HT-29 (cell line): ENCODE measurements around the gene YARS1. TPM values are rescaled to one million over a fixed set of nuclear protein-coding genes. Genes with fewer than 3 reads are reported as not detected.

Experiments
- DNase-seq: peaks from one replicate; pipeline ENCODE4 v3.0.0-alpha.2; 2015; ENCODE audit warnings: low spot score
- total RNA-seq: library from RNA; depleted of rRNA; stranded (reverse); fragments of >200 nt; shearing (Covaris generic); gene quantifications from 2 replicates; pipeline ENCODE4 v1.2.3, GENCODE V29; 2014

The YARS1 gene
- total RNA-seq, 1 experiment from 2014 or later: 154 TPM

- no peak for DNase-seq
Measured at GRCh38 chr1:32765570-32766327, 51.4 kb downstream of the YARS1 start.

DNA sequence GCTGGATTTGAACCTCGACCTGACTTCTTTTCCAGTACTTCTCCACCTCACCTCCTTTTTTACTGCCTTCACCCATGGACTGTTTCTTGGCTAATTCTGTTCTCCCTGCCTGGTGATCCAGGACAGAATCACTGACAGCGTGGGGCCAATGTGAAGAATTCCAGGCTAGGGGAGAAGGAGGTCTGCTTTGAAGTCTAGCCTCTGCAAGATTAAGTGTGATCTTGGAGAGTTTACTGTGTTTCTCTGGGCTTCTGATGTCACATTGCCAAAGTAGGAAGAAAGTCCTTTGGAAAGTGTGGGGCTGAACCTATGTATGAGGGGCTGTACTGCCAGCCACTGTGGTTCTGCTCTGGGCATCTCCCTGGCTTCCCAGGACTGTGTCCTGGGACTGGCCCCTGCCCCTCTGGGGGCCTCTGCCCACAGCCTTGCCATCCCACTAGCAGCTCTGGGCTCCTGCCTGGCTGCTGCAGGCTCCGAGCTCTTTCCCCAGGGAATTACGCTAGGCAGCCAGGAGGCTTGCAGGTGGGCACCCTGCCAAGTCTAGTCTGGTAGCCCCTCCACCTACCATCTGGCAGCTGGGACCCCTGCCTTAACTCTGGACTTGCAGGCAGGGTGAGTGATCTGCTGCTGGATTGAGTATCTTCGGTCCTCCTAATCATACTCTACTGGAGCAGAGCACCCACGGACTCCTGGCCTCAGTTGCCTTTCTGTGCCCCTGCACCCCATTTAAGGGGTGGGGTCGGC lies 52.2 kb downstream of the YARS1 start:
- no peak for DNase-seq

GRCh38 chr1:32763221-32763620 lies 53.9 kb downstream of the YARS1 start:
- DNase-seq: no peak

DNA sequence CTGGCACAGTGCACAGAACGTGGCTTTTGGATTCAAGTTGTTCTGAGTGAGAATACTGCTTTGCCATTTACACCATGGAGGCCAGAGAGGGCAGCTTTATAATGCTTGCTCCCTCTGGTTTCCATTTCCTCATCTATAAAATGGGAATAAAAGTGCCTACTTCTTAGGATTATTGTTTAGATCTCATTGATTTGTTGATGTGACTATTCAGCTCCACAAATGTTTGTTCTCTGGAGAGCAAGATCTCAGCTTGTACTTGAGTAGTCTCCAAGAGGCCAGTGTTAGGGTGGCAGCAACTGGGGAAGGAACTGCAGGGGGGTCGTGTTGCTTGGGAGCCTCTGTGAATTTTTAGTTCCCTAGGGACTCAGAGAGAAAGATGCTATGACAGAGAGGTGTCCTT lies 55.2 kb downstream of the YARS1 start:
- no peak for DNase-seq

DNA sequence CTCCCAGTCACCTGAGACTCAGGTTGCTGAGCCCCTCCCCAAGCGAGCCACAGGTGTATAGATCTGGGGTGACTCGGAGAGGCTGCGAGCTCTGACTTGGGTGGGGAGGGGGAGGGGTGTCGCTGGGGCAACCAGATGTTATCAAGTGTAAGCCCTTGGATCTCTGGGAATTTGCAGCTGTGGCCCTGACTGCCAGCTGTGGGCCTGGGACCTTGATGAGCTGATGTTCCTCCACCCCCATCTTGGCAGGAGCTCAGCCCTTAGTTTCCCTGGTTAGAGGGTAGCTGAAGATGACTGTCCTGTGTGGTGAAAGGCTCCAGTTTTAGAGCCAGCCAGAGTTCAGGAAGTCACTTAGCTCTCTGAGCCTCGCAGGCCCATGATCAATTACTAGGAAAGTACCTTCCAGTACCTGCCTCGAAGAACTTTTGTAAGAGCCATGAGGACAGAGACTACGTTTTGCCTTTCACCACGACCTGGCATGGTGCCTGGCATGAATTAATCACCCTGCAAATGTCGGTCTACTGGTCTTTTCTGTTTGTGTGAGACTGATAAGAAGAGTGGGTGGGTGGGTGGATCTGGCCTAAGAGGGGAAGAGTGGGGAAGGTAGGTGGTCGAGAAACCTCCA lies 55.8 kb downstream of the YARS1 start:
- DNase-seq: peak; percentile 94

- peak; percentile 99 for DNase-seq
Measured at GRCh38 chr1:32759997-32760623, 57.0 kb downstream of the YARS1 start.

- peak; percentile 94 for DNase-seq
Measured at GRCh38 chr1:32759521-32759981, 57.6 kb downstream of the YARS1 start.

- DNase-seq: no peak
Measured at GRCh38 chr1:32758795-32759430, 58.2 kb downstream of the YARS1 start.

DNA sequence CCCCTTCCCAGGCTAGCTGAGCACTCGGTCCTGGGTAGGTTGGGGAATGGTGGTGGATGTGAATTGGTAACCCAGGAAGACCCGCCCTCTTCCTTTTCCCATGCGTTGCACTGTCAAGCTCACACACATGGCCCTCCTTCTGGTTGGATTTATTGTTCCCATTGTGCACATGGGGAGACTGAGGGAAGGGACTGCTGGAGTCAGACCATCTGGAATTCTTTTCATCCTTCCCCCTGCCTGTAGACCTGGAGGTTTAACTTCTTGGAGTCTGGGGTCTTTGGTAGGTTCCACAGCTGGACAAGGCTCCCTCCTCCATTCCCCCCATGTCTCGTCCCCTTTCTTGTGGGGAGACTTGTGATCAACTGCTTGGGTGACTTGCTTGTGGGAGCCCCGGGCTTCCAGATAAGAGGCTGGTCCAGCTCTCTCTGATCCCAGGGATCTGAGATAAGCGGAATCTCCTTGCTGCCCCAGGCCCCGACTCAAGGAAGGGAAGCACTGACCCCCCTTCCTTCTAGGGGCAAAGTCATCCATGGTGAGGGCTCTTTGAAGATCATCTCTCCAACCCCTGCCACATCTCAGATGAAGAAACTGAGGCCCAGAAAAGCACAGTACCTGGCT lies 58.9 kb downstream of the YARS1 start:
- no peak for DNase-seq

GRCh38 chr1:32757213-32757895 lies 59.8 kb downstream of the YARS1 start:
- DNase-seq: peak; percentile 34

DNA sequence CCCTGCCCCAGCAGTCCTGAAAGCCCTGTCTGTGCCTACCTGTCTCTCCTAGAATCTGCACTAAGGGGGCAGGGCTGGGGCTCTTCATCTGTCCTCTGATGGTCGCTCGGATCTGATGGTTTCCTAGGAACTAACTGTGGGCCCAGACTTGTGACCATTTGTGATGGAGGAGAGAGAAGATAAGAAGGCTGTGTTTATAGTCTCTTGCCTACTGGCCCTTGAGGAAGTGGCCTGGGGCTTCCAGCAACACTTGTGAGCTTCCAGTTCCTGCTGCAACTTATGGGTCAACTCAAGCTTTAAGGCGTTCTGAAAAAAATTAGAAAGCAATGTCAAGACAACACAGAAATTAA lies 61.4 kb downstream of the YARS1 start:
- no peak for DNase-seq

GRCh38 chr1:32755098-32755809 lies 61.9 kb downstream of the YARS1 start:
- DNase-seq: peak; percentile 44

DNA sequence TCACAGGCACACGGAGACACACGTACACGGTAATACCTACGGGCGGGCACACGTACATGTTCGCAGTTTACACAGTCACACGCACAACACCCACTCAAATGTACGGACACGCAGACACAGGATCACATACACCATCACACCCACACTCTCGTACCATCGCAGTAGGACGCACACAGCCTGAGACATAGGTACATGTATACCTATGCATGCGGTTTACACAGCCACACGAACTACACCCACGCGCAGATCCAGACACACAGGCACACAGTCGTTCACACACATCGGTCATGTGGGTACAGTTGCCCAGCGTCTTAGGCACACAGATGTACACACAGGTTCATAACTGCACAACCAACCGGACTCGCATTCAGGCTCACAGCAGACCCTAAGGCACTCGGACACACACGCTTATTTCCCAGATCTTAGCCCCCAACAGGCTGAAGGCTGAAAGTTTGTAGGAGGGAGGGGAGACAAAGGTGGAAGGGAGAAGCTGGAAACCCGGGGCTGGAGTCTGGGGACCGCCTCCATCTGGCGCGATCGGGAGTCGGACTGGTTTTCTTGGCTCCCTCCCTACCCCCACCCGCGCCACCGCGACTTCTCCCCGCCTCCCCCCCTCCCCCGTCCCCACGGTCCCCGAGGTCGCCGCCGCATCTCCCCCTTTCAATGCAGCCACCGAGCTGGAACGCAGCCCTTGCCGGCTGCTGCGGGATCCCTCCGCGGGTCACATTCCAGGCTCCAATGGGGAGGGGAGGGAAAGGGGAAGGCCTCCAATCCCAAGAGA lies 62.7 kb downstream of the YARS1 start:
- peak; percentile 72 for DNase-seq

GRCh38 chr1:32753532-32754316 lies 63.4 kb downstream of the YARS1 start:
- DNase-seq: peak; percentile 92

DNA sequence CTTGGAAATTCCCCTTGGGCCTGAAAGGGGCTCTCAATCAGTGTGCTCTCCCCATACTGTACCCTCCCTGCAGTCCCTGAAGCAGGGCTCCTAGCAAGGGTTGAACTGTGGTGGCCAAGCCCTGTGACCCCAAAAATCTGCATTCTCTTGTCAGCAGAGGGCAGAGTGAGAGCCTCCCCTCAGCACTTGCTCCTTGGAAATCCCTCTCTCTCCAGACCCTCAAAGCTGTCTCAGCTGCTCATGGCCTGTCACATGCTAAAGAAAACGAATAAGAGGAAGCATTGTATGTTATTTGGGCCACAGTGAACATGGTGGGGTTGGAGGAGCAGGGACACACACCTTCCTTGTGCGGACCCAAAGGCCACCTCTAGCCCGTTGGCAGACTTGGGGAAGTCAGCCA lies 67.4 kb downstream of the YARS1 start:
- peak; percentile 0 for DNase-seq

- DNase-seq: peak; percentile 0
Measured at GRCh38 chr1:32749332-32749731, 67.8 kb downstream of the YARS1 start.

GRCh38 chr1:32748926-32749325 lies 68.2 kb downstream of the YARS1 start:
- DNase-seq: no peak

- no peak for DNase-seq
Measured at GRCh38 chr1:32748348-32748747, 68.8 kb downstream of the YARS1 start.
